ENCODE data around the gene MAP2K5. TPM values are rescaled to one million over a fixed set of nuclear protein-coding genes. Genes with fewer than 3 reads are reported as not detected.

The MAP2K5 gene
- total and polyA plus RNA-seq, 2 experiments from 2014 or later = 12.4 to 13.7 TPM

DNA sequence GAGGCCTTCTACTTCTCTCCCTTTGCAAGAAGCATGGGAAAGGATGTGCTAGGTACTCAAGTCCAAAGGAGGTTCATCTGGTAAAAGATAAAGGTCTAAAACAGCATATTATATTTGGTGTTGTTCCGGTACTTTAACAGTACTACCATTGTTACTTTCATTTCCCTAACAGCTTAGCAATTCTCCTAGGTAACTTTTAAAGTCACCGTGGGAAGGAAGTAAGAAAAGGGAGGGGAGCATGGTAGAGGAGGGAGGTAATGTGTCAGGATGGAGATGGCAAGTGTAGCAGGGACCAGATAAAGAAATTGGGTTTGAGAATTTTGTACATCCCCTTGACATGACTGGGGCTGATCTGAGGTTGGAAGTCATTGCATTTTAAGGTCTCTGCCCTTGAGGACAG lies 193.4 kb downstream of the MAP2K5 start:
- Histone ChIP-seq H3K27ac (no peak overlapping the region), H3K4me1 (ENCODE audit: insufficient read depth) (no peaks in the 10 kb centered on the region), H3K4me3 (no peak overlapping the region), H3K36me3 (replicated peaks; ENCODE audit: insufficient read depth, low read depth) (no peaks in the 10 kb centered on the region), H2AFZ (no peak overlapping the region), H3K79me2 (no peaks in the 10 kb centered on the region), H4K20me1 (ENCODE audit: insufficient read depth, poor library complexity, severe bottlenecking) (no peaks in the 10 kb centered on the region), H3K27me3 (no peaks in the 10 kb centered on the region), H3K9me2 (replicated peaks; ENCODE audit: insufficient read depth) (no peaks in the 10 kb centered on the region), H3K4me2 (no peak overlapping the region), H3K9me3 (ENCODE audit: low read depth) (no peaks in the 10 kb centered on the region)
- no peak for DNase-seq (ENCODE audit: low spot score)
- WGBS (ENCODE audit: low lambda C conversion rate, missing lambda C conversion rate) = 34% methylated on average over 2 of the region's 2 CpGs
- TF ChIP-seq, protein P1, sequence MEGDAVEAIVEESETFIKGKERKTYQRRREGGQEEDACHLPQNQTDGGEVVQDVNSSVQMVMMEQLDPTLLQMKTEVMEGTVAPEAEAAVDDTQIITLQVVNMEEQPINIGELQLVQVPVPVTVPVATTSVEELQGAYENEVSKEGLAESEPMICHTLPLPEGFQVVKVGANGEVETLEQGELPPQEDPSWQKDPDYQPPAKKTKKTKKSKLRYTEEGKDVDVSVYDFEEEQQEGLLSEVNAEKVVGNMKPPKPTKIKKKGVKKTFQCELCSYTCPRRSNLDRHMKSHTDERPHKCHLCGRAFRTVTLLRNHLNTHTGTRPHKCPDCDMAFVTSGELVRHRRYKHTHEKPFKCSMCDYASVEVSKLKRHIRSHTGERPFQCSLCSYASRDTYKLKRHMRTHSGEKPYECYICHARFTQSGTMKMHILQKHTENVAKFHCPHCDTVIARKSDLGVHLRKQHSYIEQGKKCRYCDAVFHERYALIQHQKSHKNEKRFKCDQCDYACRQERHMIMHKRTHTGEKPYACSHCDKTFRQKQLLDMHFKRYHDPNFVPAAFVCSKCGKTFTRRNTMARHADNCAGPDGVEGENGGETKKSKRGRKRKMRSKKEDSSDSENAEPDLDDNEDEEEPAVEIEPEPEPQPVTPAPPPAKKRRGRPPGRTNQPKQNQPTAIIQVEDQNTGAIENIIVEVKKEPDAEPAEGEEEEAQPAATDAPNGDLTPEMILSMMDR (IDR thresholded peaks at IDR 0.05; ENCODE audit: poor library complexity) = no peak

DNA sequence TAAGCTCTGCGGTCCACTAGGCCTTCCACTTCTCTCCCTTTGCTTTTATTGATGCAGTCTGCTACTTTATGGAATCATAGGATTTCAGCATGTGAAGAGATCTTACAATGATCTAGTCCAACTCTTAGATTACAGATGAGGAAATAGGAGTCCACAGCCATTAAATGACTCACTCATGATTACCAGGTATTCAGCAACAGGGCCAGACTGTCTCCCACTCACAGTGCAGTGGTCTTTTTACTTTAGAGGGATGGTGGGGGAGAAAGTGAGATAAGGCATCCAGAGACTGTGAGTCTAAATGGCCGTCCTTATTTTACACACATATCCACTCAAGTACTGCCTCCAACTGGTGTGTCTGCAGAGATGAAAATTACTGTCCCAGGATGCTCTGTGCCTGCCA lies 194.3 kb downstream of the MAP2K5 start:
- Histone ChIP-seq H3K27me3 (no peaks in the 10 kb centered on the region), H3K27ac (no peak overlapping the region), H3K4me1 (ENCODE audit: insufficient read depth) (no peaks in the 10 kb centered on the region), H4K20me1 (ENCODE audit: insufficient read depth, poor library complexity, severe bottlenecking) (no peaks in the 10 kb centered on the region), H3K9me2 (replicated peaks; ENCODE audit: insufficient read depth) (no peaks in the 10 kb centered on the region), H3K79me2 (no peaks in the 10 kb centered on the region), H3K36me3 (replicated peaks; ENCODE audit: insufficient read depth, low read depth) (no peaks in the 10 kb centered on the region), H3K4me2 (no peak overlapping the region), H3K4me3 (no peak overlapping the region), H3K9me3 (ENCODE audit: low read depth) (no peaks in the 10 kb centered on the region), H2AFZ (no peak overlapping the region)
- no peak for DNase-seq (ENCODE audit: low spot score)
- WGBS (ENCODE audit: low lambda C conversion rate, missing lambda C conversion rate) = 76% methylated on average over 2 of the region's 2 CpGs
- TF ChIP-seq EZH2 (IDR thresholded peaks at IDR 0.05; ENCODE audit: borderline replicate concordance) (no peak), EZH2phosphoT487 (IDR thresholded peaks at IDR 0.05; ENCODE audit: low read depth, severe bottlenecking, unreplicated experiment) (no peak)
- TF ChIP-seq, protein P1 (IDR thresholded peaks at IDR 0.05; ENCODE audit: poor library complexity) = no peak

DNA sequence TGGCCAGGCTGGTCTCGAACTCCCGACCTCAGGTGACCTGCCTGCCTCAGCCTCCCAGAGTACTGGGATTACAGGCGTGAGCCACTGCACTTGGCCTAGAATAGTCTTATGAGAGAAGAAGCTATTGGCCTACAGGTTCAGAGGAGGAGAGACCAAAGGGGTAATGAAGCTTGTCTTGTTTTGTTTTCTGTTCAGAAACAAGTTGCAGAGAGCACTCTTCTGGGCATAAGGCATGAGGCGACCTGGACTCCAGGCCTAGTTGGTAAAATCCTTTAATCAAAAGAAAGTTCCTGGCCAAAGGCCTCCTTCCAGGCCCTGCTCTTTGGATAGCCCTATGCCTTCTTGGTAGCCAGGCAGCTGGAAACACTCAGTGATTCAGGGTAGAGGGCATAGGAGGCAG lies 195.6 kb downstream of the MAP2K5 start:
- Histone ChIP-seq H3K9me3 (ENCODE audit: low read depth) (no peaks in the 10 kb centered on the region), H3K79me2 (no peaks in the 10 kb centered on the region), H3K4me3 (no peak overlapping the region), H3K27ac (no peak overlapping the region), H3K4me1 (ENCODE audit: insufficient read depth) (no peaks in the 10 kb centered on the region), H3K36me3 (replicated peaks; ENCODE audit: insufficient read depth, low read depth) (no peaks in the 10 kb centered on the region), H4K20me1 (ENCODE audit: insufficient read depth, poor library complexity, severe bottlenecking) (no peaks in the 10 kb centered on the region), H3K27me3 (no peaks in the 10 kb centered on the region), H2AFZ (no peak overlapping the region), H3K4me2 (no peak overlapping the region), H3K9me2 (replicated peaks; ENCODE audit: insufficient read depth) (no peaks in the 10 kb centered on the region)
- no peak for DNase-seq (ENCODE audit: low spot score)
- TF ChIP-seq EZH2phosphoT487 (IDR thresholded peaks at IDR 0.05; ENCODE audit: low read depth, severe bottlenecking, unreplicated experiment) (no peak), EZH2 (IDR thresholded peaks at IDR 0.05; ENCODE audit: borderline replicate concordance) (no peak)
- TF ChIP-seq, protein P1 (IDR thresholded peaks at IDR 0.05; ENCODE audit: poor library complexity) = no peak
- 74% methylated on average over 4 of the region's 4 CpGs for WGBS (ENCODE audit: low lambda C conversion rate, missing lambda C conversion rate)

DNA sequence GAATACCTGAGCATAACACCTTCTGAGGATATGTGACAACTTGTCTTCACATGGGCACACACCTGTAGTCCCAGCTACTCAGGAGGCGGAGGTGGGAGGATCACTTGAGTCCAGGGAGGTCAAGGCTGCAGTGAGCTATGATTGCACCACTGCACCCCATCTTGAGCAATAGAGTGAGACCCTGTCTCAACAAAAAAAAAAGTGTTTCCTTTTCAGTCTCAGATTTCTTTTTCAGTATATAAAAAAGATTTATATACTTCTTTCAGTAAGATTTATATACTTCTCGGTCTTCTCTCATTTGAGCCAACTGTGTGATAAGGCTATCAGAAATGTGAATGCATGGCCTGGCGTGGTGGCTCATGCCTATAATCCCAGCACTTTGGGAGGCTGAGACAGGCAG lies 197.9 kb downstream of the MAP2K5 start:
- Histone ChIP-seq H3K36me3 (replicated peaks; ENCODE audit: insufficient read depth, low read depth) (no peaks in the 10 kb centered on the region), H4K20me1 (ENCODE audit: insufficient read depth, poor library complexity, severe bottlenecking) (no peaks in the 10 kb centered on the region), H3K27me3 (no peaks in the 10 kb centered on the region), H3K4me1 (ENCODE audit: insufficient read depth) (peaks cover 10% of the 10 kb centered on the region), H3K9me3 (ENCODE audit: low read depth) (no peaks in the 10 kb centered on the region), H3K27ac (no peak overlapping the region), H3K4me2 (no peak overlapping the region), H2AFZ (no peak overlapping the region), H3K4me3 (no peak overlapping the region), H3K79me2 (no peaks in the 10 kb centered on the region), H3K9me2 (replicated peaks; ENCODE audit: insufficient read depth) (no peaks in the 10 kb centered on the region)
- TF ChIP-seq, protein P1 (IDR thresholded peaks at IDR 0.05; ENCODE audit: poor library complexity) = no peak
- TF ChIP-seq EZH2phosphoT487 (IDR thresholded peaks at IDR 0.05; ENCODE audit: low read depth, severe bottlenecking, unreplicated experiment) (no peak), EZH2 (IDR thresholded peaks at IDR 0.05; ENCODE audit: borderline replicate concordance) (no peak)
- DNase-seq (ENCODE audit: low spot score) = no peak
- WGBS (ENCODE audit: low lambda C conversion rate, missing lambda C conversion rate) = 95% methylated on average over 3 of the region's 3 CpGs
